Uterus (tissue), 2 donors: ENCODE results near the gene MTFR1L.

Experiments
- CTCF ChIP-seq, 4 experiments: fragments of 200-600 bp in 2 of 4; fragments of 450-650 bp in 2 of 4; sonication (generic) in 2 of 4; IDR thresholded peaks; one replicate each; pipeline ENCODE4 v1.5.1; 2016 to 2019; ENCODE audit warnings: antibody characterized with exemption in 4 of 4, mild to moderate bottlenecking in 2 of 4, moderate library complexity in 1 of 4
- POLR2A ChIP-seq, 2 donors: fragments of 450-650 bp; IDR thresholded peaks; one replicate each; pipeline ENCODE4 v1.6.1; 2016; ENCODE audit warnings: antibody characterized with exemption in 2 of 2, mild to moderate bottlenecking in 1 of 2, moderate library complexity in 1 of 2

- TF ChIP-seq CTCF (IDR thresholded peaks at IDR 0.05) (no peak), POLR2A (IDR thresholded peaks at IDR 0.05) (no peak)
These were observed 41.8 kb downstream of the MTFR1L start for GRCh38 chr1:25861316-25862286.
